RWPE1 (cell line): ENCODE measurements around the gene L2HGDH.

Source experiments
- CTCF ChIA-PET: fragments of 350-600 bp; sonication (Branson Sonifier 250); formaldehyde crosslinking; extraction: SDS; loops from one replicate; lab custom pipeline; 2021; lab: Yijun Ruan, JAX
- POLR2A ChIA-PET: fragments of 400-600 bp; formaldehyde crosslinking; extraction: SDS; loops from one replicate; lab custom pipeline; 2020; ENCODE audit warnings: antibody characterized with exemption; ENCODE audit not compliant: low non-redundant PET; lab: Yijun Ruan, JAX
- DNase-seq: peaks from one replicate; pipeline ENCODE4 v3.0.0; 2012; ENCODE audit warnings: low spot score
- H3K27ac ChIP-seq: fragments of 450-650 bp; 2 replicates; pipeline ENCODE4 v1.5.1; 2017
- TF ChIP-seq, protein P1 (sequence below): fragments of 450-650 bp; conservative IDR thresholded peaks from 2 replicates; pipeline ENCODE4 v1.5.1; 2017; ENCODE audit warnings: low read depth, mild to moderate bottlenecking

The L2HGDH gene

DNA sequence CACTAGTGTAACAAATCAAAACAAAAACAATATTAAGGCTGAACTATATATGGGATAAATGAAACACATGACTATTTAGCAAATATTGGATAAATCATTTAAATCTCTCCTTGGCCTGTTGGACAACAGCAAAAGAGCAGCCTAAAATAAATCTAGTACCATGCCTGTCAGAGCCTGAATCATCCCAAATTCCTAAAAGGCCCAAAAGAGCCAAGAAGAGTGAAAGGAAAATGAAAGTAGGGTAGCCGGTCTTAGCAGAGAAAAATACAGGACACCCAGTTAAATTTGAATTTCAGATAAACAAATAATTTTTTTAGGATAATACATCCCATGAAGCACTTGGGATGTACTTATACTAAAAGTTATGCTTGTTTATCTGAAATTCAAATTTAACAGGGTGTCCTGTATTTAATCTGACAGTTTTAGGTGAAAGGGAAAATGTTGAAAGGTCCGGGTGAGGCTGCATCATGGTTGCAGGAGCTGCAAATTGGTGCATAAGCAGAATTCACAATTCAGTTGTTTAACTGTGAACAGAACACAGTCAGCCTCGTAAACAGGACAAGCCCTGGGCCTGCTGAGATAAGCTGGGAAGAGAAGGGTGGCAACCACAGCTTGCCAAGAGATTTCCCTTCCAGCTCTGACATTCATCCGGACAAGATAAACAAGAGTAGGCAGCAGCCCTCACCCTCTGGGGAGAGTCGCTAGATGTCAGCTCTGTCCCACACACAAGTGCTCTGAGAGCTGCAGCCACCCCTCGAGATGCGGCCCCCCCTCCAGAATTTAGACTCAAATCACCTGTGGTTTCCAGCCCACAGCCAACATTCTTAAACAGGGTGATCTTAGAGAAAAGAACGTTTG lies 30.4 kb upstream of the L2HGDH start:
- peak overlapping the region; percentile 64 for H3K27ac ChIP-seq
- DNase-seq: peak; percentile 67
- ChIA-PET POLR2A (no interaction called here), CTCF (interaction anchor here (0.5 to 1.5 kb wide), 8 partner anchors 13 to 172 kb away, joined by 3 to 5 read pairs (median 3); partner anchors contain the start of gene CDKL1)
- TF ChIP-seq, protein P1, sequence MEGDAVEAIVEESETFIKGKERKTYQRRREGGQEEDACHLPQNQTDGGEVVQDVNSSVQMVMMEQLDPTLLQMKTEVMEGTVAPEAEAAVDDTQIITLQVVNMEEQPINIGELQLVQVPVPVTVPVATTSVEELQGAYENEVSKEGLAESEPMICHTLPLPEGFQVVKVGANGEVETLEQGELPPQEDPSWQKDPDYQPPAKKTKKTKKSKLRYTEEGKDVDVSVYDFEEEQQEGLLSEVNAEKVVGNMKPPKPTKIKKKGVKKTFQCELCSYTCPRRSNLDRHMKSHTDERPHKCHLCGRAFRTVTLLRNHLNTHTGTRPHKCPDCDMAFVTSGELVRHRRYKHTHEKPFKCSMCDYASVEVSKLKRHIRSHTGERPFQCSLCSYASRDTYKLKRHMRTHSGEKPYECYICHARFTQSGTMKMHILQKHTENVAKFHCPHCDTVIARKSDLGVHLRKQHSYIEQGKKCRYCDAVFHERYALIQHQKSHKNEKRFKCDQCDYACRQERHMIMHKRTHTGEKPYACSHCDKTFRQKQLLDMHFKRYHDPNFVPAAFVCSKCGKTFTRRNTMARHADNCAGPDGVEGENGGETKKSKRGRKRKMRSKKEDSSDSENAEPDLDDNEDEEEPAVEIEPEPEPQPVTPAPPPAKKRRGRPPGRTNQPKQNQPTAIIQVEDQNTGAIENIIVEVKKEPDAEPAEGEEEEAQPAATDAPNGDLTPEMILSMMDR: peak; percentile 65

DNA sequence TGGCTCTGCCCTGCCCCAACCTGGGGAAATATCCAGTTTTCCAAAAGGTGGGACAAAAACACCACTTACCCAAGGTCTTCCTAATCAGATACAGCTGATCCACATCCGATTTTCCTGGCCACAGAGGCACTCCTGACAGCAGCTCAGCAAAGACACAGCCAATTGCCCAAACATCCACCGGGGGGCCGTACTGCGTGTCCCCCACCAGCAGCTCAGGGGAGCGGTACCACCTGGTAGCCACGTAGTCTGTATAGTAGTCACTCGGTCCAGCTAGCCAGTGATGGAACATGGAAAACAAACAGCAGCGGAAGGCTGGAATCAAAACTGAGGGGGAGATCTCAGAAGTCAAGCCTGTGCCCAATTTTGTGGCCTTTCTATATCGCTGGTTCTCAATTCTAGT lies 28.9 kb upstream of the L2HGDH start:
- no peak for DNase-seq
- ChIA-PET CTCF (no interaction called here), POLR2A (no interaction called here)
- H3K27ac ChIP-seq: no peak overlapping the region
- TF ChIP-seq, protein P1: no peak

DNA sequence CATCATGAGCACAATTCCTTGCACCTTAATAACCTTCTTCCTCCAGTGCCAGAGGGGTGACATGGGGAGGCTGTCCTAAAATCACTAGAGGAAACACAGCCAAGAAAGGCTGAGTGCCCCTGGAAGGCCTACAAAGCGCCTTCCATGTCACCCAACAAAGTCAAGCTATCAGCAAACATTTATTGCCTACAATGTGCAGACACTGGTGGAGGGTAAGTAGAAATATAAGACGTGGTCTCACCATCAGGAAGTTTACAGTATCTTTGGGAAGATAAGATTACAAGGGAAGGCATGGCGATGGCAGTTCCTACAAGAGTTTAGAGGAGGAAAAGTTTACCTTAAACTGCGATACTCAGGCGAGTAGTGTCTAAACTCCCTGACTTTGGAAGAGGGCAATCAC lies 28.0 kb upstream of the L2HGDH start:
- TF ChIP-seq, protein P1: no peak
- ChIA-PET POLR2A (no interaction called here), CTCF (no interaction called here)
- DNase-seq: no peak
- H3K27ac ChIP-seq: no peak overlapping the region

DNA sequence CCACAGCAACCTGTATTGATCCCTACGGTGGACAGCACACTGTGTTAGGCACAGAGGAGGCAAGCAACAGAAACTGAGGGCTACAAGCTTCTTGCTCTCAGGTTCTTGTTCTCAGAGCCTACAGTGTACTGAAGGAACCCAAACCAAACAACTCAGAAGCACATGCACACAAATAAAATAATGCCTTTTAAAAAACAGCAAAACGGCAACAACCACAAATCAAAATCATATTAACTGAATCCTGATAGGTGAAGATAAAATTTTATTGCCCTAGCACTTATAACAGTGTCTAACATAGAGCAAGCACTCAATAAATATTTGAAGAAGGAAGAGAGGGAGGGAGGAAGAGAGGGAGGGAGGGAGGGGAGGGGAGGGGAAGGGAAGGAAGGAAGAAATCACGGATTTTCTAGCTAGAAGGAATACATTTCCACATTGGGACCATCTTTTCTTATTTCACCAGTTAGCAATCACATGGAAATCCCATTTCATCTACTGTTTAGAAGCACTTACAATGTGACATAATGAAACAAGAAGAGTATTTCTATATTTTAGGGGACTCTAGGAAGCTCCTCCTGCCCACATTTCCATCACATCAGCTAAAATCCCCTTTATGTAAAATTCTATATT lies 27.3 kb upstream of the L2HGDH start:
- TF ChIP-seq, protein P1: no peak
- ChIA-PET CTCF (no interaction called here), POLR2A (no interaction called here)
- no peak overlapping the region for H3K27ac ChIP-seq
- no peak for DNase-seq

DNA sequence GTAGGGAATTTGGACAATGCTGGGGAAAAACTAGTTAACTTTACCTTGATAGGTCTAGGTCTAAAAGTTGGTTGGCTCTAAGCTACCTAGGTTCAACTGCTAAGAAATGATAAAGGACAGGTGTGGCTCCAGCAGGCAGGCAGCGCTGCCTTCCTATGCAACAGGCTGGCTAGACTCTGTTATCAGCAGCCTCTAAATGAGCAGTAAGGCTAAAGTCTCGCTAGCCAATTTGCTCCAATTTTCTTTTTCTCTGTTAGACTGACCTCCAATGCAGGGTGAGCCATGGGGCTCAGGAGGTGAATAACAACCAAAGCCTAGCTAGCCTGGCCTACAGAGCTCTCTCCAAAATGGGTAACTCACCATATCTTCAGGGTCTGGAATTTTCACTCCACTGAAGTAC lies 26.6 kb upstream of the L2HGDH start:
- ChIA-PET CTCF (no interaction called here), POLR2A (no interaction called here)
- no peak overlapping the region for H3K27ac ChIP-seq
- TF ChIP-seq, protein P1: no peak
- no peak for DNase-seq

DNA sequence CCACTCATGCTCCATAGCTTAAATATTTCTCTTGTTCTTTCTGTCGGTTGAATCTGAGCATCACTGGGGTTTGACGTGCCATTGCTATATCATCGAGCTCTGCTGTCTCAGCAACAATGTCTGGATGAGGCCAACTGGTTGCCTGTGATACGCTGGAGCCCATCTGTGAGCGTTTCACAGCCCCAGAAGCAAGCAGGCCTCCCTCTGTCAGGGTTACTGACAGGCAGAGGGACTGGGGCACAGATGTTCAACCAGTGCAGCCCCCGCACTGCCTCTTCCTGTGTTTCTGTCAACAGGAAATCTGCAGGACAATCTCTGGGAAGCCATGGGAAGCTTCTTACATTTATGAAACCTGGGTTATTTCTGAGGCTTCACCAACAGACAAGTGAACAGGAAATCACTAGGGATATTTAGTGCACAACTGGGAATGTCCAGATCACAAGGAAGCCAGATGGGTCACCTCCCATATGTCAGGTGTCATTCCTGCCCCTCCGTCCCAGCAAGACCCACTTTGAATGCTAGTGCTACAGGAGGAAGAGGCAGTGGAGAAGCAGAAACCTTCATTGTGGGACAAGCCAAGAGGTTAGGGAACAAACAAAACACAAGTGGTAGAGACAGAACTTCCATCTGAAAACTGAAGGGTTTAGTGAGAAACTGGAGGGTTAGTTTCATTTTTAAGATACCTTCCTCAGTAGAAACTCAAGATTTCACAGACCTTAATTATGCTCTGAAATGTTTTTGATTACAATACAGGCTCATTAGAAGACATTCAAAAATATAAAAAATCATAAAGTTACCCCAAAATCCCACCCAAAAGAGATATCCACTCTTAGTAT lies 24.2 kb upstream of the L2HGDH start:
- no peak for DNase-seq
- POLR2A ChIA-PET: no interaction called here
- TF ChIP-seq, protein P1: no peak

More for the DNA sequence above, 24.2 kb upstream of the L2HGDH start:
- CTCF ChIA-PET: interaction anchor here (0.6 kb wide), 1 partner anchor 84 kb away, joined by 5 read pairs; no protein-coding TSS in a partner anchor
- H3K27ac ChIP-seq: no peak overlapping the region
